ENCODE results near the gene MEA1.
A peak's percentile ranks its signal among the peaks of the same experiment; 100 is the strongest.

The MEA1 gene

GRCh38 chr6:43029120-43029519 is 15.4 kb upstream of the MEA1 start:
- no peak for TF ChIP-seq CTCF (IDR thresholded peaks at IDR 0.05; ENCODE audit: control insufficient read depth, extremely low read depth, insufficient read depth)
- DNase-seq (ENCODE audit: low read depth), result no peak
- no peak overlapping the region for H3K4me3 ChIP-seq (ENCODE audit: low read depth, low read length)

GRCh38 chr6:43026365-43026764 is 12.6 kb upstream of the MEA1 start:
- no peak for DNase-seq (ENCODE audit: low read depth)
- no peak for TF ChIP-seq CTCF (IDR thresholded peaks at IDR 0.05; ENCODE audit: control insufficient read depth, extremely low read depth, insufficient read depth)
- no peak overlapping the region for H3K4me3 ChIP-seq (ENCODE audit: low read depth, low read length)

DNA sequence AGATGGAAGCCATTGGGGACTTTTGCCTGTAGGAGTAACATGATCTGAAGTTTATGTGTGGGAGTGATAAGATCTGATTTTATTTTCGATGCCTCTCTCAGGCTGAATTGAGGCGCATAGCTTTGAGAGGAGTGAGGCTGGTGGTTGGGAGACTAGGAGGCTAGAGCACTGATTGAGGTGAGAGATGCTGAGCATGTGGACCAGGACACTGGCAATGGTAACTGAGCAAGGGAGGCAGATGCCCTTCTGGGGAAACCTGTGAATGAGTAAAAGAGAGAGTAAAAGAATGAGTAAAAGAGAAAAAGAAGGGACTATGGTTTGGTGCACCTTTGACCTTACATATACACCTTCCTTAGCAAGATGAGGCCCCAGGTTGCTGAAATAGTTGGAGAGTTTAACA is 10.7 kb upstream of the MEA1 start:
- no peak for TF ChIP-seq CTCF (IDR thresholded peaks at IDR 0.05; ENCODE audit: control insufficient read depth, extremely low read depth, insufficient read depth)
- H3K4me3 ChIP-seq (ENCODE audit: low read depth, low read length), result no peak overlapping the region
- no peak for DNase-seq (ENCODE audit: low read depth)

GRCh38 chr6:43021270-43022047 is 7.7 kb upstream of the MEA1 start, which contains the start of gene RRP36:
TSS of gene RRP36 (plus strand) at chr6:43021623. CDS start at chr6:43021655, 32 bp downstream.
- no peak for TF ChIP-seq CTCF (IDR thresholded peaks at IDR 0.05; ENCODE audit: control insufficient read depth, extremely low read depth, insufficient read depth)

GRCh38 chr6:43020847-43021246 is 7.1 kb upstream of the MEA1 start:
- DNase-seq (ENCODE audit: low read depth), result no peak
- TF ChIP-seq CTCF (IDR thresholded peaks at IDR 0.05; ENCODE audit: control insufficient read depth, extremely low read depth, insufficient read depth), result no peak
- peak overlapping the region; percentile 99 for H3K4me3 ChIP-seq (ENCODE audit: low read depth, low read length)

More at GRCh38 chr6:43021270-43022047, 7.7 kb upstream of the MEA1 start, which contains the start of gene RRP36:
- peak within 1 kb of the TSS; percentile 99 for H3K4me3 ChIP-seq (ENCODE audit: low read depth, low read length)
- DNase-seq (ENCODE audit: low read depth), result no peak

- TF ChIP-seq CTCF (IDR thresholded peaks at IDR 0.05; ENCODE audit: control insufficient read depth, extremely low read depth, insufficient read depth), result no peak
- DNase-seq (ENCODE audit: low read depth), result no peak
- no peak overlapping the region for H3K4me3 ChIP-seq (ENCODE audit: low read depth, low read length)
These were observed 6.4 kb upstream of the MEA1 start for GRCh38 chr6:43020052-43020705.

Measured in LNCaP clone FGC (cell line).